ENCODE data around the gene SRPX.

DNA sequence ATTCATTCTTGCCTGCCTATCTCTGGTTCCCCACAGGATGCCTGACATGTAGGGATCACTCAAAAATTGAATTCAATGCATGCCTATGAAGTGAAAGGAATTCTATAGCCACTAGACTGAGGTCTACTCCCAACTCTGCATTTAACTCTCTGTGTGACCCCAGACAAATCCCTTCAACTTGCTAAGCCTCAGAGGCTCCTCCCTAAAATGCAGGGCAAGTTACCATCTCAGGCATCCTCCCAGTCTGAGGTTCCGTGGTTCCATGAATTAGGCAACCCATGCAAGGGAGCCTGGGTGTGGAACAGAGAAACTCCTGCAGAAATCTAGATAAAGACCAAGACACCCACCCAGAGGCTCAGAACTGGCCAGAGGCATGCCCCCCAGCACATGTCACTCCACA, 6.6 kb downstream of the SRPX start:
- TF ChIP-seq, protein P1, sequence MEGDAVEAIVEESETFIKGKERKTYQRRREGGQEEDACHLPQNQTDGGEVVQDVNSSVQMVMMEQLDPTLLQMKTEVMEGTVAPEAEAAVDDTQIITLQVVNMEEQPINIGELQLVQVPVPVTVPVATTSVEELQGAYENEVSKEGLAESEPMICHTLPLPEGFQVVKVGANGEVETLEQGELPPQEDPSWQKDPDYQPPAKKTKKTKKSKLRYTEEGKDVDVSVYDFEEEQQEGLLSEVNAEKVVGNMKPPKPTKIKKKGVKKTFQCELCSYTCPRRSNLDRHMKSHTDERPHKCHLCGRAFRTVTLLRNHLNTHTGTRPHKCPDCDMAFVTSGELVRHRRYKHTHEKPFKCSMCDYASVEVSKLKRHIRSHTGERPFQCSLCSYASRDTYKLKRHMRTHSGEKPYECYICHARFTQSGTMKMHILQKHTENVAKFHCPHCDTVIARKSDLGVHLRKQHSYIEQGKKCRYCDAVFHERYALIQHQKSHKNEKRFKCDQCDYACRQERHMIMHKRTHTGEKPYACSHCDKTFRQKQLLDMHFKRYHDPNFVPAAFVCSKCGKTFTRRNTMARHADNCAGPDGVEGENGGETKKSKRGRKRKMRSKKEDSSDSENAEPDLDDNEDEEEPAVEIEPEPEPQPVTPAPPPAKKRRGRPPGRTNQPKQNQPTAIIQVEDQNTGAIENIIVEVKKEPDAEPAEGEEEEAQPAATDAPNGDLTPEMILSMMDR (conservative IDR thresholded peaks at IDR 0.05 in 1 of 2, IDR thresholded peaks at IDR 0.05 in 1 of 2; ENCODE audit: extremely low read depth in 1 of 2, insufficient read depth in 1 of 2, low read depth in 1 of 2, low read length in 2 of 2) = no peak
- no peak for TF ChIP-seq EZH2 (IDR thresholded peaks at IDR 0.05; ENCODE audit: borderline replicate concordance, low read length)

All from mammary epithelial cell (primary cell).